HUES48 (cell line): ENCODE data around the gene DENND2A.
A peak's percentile ranks its signal among the peaks of the same experiment; 100 is the strongest.
"Not testable (repeated sequence)": the region's sequence is repeated elsewhere in the genome, so short reads cannot be mapped to it uniquely, and the experiment has no call there.

Experiments used
- H3K27ac ChIP-seq: one replicate; pipeline ENCODE4 v1.7.0; 2013; ENCODE audit warnings: low read depth, low read length, inconsistent platforms
- H3K27me3 ChIP-seq: 2 replicates; pipeline ENCODE4 v1.6.1; 2013; ENCODE audit warnings: mild to moderate bottlenecking, low read length; ENCODE audit not compliant: control insufficient read depth, insufficient read depth
- H3K36me3 ChIP-seq: 2 replicates; pipeline ENCODE4 v1.6.1; 2013; ENCODE audit warnings: low read length; ENCODE audit not compliant: control insufficient read depth, insufficient read depth
- H3K4me1 ChIP-seq: 2 replicates; pipeline ENCODE4 v1.6.1; 2013; ENCODE audit warnings: mild to moderate bottlenecking, low read length; ENCODE audit not compliant: control insufficient read depth, insufficient read depth
- H3K4me3 ChIP-seq: 2 replicates; pipeline ENCODE4 v1.5.1; 2013; ENCODE audit warnings: mild to moderate bottlenecking, low read depth, low read length
- H3K9ac ChIP-seq: 2 replicates; pipeline ENCODE4 v1.6.1; 2013; ENCODE audit warnings: mild to moderate bottlenecking, low read depth, low read length, moderate library complexity
- H3K9me3 ChIP-seq: 2 replicates; pipeline ENCODE4 v1.6.1; 2013; ENCODE audit warnings: low read length; ENCODE audit not compliant: control insufficient read depth, insufficient read depth

Gene DENND2A

GRCh38 chr7:140497807-140498206 is 142.8 kb downstream of the DENND2A start:
- H3K36me3 ChIP-seq, H3K4me3 ChIP-seq, H3K9me3 ChIP-seq, H3K9ac ChIP-seq, H3K4me1 ChIP-seq, H3K27me3 ChIP-seq, H3K27ac ChIP-seq: not testable (repeated sequence)

- Histone ChIP-seq H3K27me3 (no peaks in the 10 kb centered on the region), H3K9me3 (no peaks in the 10 kb centered on the region), H3K36me3 (no peaks in the 10 kb centered on the region), H3K9ac (no peak overlapping the region), H3K4me3 (no peak overlapping the region), H3K4me1 (no peaks in the 10 kb centered on the region), H3K27ac (no peak overlapping the region)
Measured at GRCh38 chr7:140497241-140497769, 143.3 kb downstream of the DENND2A start.

GRCh38 chr7:140495514-140496097 is 145.0 kb downstream of the DENND2A start:
- no peak overlapping the region for H3K27ac ChIP-seq
- no peak overlapping the region for H3K9ac ChIP-seq
- no peaks in the 10 kb centered on the region for H3K4me1 ChIP-seq
- H3K36me3 ChIP-seq = no peaks in the 10 kb centered on the region
- H3K27me3 ChIP-seq = no peaks in the 10 kb centered on the region
- no peak overlapping the region for H3K4me3 ChIP-seq
- no peaks in the 10 kb centered on the region for H3K9me3 ChIP-seq

DNA sequence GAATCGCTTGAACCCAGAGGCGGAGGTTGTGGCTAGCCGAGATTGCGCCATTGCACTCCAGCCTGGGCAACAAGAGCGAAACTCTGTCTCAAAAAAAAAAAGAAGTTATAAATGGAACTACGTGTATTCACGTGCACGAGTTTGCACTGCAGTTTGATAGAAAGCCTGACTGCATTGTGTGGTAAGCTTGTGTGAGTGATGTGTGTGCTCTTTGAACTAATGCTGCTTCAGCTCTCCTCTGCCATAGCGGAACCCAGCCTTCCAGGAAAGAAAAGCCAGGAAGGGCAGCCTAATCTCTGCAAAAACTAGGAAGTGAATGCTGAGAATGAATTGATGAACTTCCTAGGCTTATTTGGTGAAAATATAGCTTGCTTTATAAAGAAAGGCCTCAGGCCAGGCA is 145.7 kb downstream of the DENND2A start:
- Histone ChIP-seq H3K9me3 (no peaks in the 10 kb centered on the region), H3K4me1 (no peaks in the 10 kb centered on the region), H3K9ac (no peak overlapping the region), H3K4me3 (no peak overlapping the region), H3K36me3 (no peaks in the 10 kb centered on the region), H3K27me3 (no peaks in the 10 kb centered on the region), H3K27ac (no peak overlapping the region)

- Histone ChIP-seq H3K9me3 (no peaks in the 10 kb centered on the region), H3K36me3 (no peaks in the 10 kb centered on the region), H3K27me3 (no peaks in the 10 kb centered on the region), H3K27ac (no peak overlapping the region), H3K4me3 (no peak overlapping the region), H3K9ac (no peak overlapping the region), H3K4me1 (peaks cover 18% of the 10 kb centered on the region)
Measured at GRCh38 chr7:140489026-140489359, 151.6 kb downstream of the DENND2A start.

DNA sequence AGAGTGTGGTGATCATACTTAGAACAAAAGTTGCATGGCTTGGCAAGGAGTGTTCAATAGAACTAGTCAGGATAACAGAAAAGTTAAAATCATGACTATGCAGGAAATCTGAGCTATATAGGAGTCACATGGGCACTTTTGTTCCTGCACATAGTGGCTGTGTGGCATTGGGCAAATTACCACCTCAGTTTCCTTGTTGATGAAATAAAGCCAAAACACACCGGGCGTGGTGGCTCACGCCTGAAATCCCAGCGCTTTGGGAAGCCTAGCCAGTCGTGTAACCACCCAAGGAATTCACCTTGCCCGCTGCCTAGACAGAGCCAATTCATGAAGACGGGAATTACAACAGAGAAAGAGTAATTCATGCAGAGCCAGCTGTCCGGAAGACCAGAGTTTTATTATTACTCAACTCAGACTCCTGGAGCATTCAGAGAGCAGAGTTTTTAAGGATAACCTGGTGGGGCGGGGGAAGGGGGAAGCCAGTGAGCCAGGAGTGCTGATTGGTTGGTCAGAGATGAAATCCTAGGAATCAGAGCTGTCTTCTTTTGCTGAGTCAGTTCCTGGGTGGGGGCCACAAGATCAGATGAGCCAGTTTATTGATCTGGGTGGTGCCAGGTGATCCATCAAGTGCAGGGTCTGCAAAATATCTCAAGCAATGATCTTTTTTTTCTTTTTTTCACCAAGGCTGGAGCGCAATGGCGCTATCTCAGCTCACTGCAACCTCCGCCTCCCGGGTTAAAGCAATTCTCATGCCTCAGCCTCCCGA is 154.9 kb downstream of the DENND2A start:
- H3K9ac ChIP-seq = peak overlapping the region; percentile 22; the same call in 1 of the 2 replicates
- peaks cover 28% of the 10 kb centered on the region for H3K4me1 ChIP-seq
- H3K36me3 ChIP-seq = no peaks in the 10 kb centered on the region
- H3K27me3 ChIP-seq = no peaks in the 10 kb centered on the region
- H3K4me3 ChIP-seq = no peak overlapping the region
- H3K27ac ChIP-seq = peak overlapping the region; percentile 85
- H3K9me3 ChIP-seq = no peaks in the 10 kb centered on the region

GRCh38 chr7:140484951-140485499 is 155.6 kb downstream of the DENND2A start:
- H3K27me3 ChIP-seq = no peaks in the 10 kb centered on the region
- no peak overlapping the region for H3K9ac ChIP-seq
- peak overlapping the region; percentile 85 for H3K27ac ChIP-seq
- H3K36me3 ChIP-seq = no peaks in the 10 kb centered on the region
- H3K9me3 ChIP-seq = no peaks in the 10 kb centered on the region
- H3K4me1 ChIP-seq = peaks cover 28% of the 10 kb centered on the region
- H3K4me3 ChIP-seq = no peak overlapping the region

DNA sequence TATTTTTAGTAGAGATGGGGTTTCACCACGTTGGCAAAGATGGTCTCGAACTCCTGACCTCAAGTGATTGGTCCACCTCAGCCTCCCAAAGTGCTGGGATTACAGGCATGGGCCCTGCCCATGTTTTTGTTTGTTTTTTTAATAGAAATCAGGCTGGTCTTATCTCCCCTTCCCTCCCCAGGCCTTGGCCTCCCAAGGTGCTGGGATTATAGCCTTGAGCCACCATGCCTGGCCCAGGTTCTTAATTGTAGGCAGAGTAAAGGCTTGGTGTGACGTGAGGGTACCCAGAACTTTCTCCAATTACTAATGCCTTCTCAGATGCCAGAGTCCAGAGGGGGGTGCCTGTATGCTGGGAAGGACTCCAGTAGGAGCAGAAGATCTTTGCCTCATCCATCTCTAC is 156.1 kb downstream of the DENND2A start:
- no peaks in the 10 kb centered on the region for H3K27me3 ChIP-seq
- H3K4me3 ChIP-seq = no peak overlapping the region
- H3K4me1 ChIP-seq = peaks cover 32% of the 10 kb centered on the region
- no peak overlapping the region for H3K9ac ChIP-seq
- no peaks in the 10 kb centered on the region for H3K9me3 ChIP-seq
- H3K27ac ChIP-seq = peak overlapping the region; percentile 85
- H3K36me3 ChIP-seq = no peaks in the 10 kb centered on the region

DNA sequence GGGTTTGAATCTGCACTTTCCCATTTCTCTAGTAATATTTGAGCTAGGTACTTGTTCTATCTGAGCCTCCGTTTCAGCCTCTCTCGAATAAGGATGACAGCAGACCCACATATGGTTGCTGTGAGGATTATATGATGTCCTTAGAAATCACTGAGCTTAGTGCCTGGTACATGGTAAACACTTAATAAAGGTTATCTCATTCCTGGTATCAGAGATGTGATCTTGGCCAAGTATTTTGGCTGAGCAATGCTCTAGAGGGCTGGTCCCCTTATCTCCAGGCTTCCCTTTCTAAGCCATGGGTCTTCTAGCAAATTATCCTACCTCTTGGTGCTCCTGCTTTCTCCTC is 160.9 kb downstream of the DENND2A start:
- Histone ChIP-seq H3K9ac (no peak overlapping the region), H3K36me3 (no peaks in the 10 kb centered on the region), H3K27ac (peak overlapping the region; percentile 99), H3K9me3 (no peaks in the 10 kb centered on the region), H3K27me3 (no peaks in the 10 kb centered on the region), H3K4me3 (peak overlapping the region; percentile 78), H3K4me1 (peaks cover 30% of the 10 kb centered on the region)

GRCh38 chr7:140479062-140479738 is 161.4 kb downstream of the DENND2A start, which contains the start of gene MKRN1:
Gene MKRN1 (minus strand): TSS chr7:140479505. CDS start chr7:140479344, 161 bp downstream.
- Histone ChIP-seq H3K36me3 (no peaks in the 10 kb centered on the region), H3K27ac (peak within 1 kb of the TSS; percentile 99), H3K4me1 (peaks cover 25% of the 10 kb centered on the region), H3K9me3 (no peaks in the 10 kb centered on the region), H3K27me3 (no peaks in the 10 kb centered on the region), H3K9ac (peak within 1 kb of the TSS; percentile 86), H3K4me3 (peak within 1 kb of the TSS; percentile 78)
